Prostate gland (tissue), 2 donors: ENCODE results near the gene CCBE1. TPM values are rescaled to one million over a fixed set of nuclear protein-coding genes. Genes with fewer than 3 reads are reported as not detected.

Experiments used
- DNase-seq: peaks from one replicate; pipeline ENCODE4 v3.0.0-alpha.2; 2019; ENCODE audit warnings: low spot score
- H3K27ac ChIP-seq, 2 donors: fragments of 200-600 bp; sonication (generic); 2 replicates each; pipeline ENCODE4 v1.5.1; 2017 to 2019
- H3K27me3 ChIP-seq: fragments of 200-600 bp; sonication (generic); replicated peaks from 2 replicates; pipeline ENCODE4 v1.5.1; 2019; ENCODE audit not compliant: insufficient read depth
- H3K36me3 ChIP-seq, 2 donors: fragments of 200-600 bp; sonication (generic); 1 replicate in 1 of 2; 2 replicates in 1 of 2; pipeline versions ENCODE4 v1.5.1 to v1.8.1; 2017 to 2019
- H3K4me1 ChIP-seq: fragments of 200-600 bp; sonication (generic); replicated peaks from 2 replicates; pipeline ENCODE4 v1.5.1; 2019
- H3K4me3 ChIP-seq, 2 donors: fragments of 200-600 bp; sonication (generic); 2 replicates each; pipeline ENCODE4 v1.5.1; 2017 to 2019
- H3K9me3 ChIP-seq: fragments of 200-600 bp; sonication (generic); 2 replicates; pipeline ENCODE4 v1.5.1; 2017
- POLR2A ChIP-seq: fragments of 450-650 bp; IDR thresholded peaks from one replicate; pipeline ENCODE4 v1.6.1; 2016; ENCODE audit warnings: antibody characterized with exemption, mild to moderate bottlenecking
- POLR2AphosphoS5 ChIP-seq: sonication (generic); formaldehyde crosslinking; IDR thresholded peaks from one replicate; pipeline ENCODE4 v1.6.1; 2017; ENCODE audit warnings: antibody characterized with exemption
- WGBS: methylation state at CpG from one replicate; pipeline ENCODE4 v1.1.5; 2018; 5-methylcytosine and 5-hydroxymethylcytosine counted together
- intact Hi-C: fragments of 100-400 bp; cut with DNase I; formaldehyde crosslinking; loops from one replicate; pipeline ENCODE4 v1.14.2; 2022
- total RNA-seq, 2 donors: library from RNA; depleted of rRNA; stranded (reverse); fragments of >200 nt; gene quantifications; one replicate each; pipeline ENCODE4 v1.1.0, GENCODE V29; 2016
- TF ChIP-seq, protein P1 (sequence below), 4 experiments: fragments of 200-600 bp in 2 of 4; fragments of 450-650 bp in 2 of 4; sonication (generic) in 2 of 4; IDR thresholded peaks; 1 replicate in 3 of 4; 2 replicates in 1 of 4; pipeline ENCODE4 v1.5.1; 2016 to 2019; ENCODE audit warnings: antibody characterized with exemption in 4 of 4, mild to moderate bottlenecking in 2 of 4, moderate library complexity in 2 of 4

The CCBE1 gene
- total RNA-seq, 2 donors from 2014 or later, result 1.8 to 2.0 TPM

DNA sequence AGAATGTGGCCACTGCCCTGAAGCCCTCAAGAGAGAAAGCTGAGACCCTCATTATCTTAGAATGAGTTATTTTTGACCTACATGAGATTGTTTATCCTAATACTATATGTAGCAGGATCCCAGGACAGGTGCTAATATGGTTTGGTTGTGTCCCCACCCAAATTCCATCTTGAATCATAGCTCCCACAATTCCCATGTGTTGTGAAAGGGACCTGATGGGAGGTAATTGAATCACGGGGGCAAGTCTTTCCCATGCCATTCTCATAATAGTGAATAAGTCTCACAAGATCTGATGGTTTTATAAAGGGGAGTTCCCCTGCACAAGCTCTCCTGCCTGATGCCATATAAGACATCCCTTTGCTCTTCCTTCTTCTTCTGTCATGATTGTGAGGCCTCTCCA is 76.8 kb downstream of the CCBE1 start:
- no peaks in the 10 kb centered on the region for H3K27me3 ChIP-seq
- no peak overlapping the region for H3K4me3 ChIP-seq
- no peak overlapping the region for H3K27ac ChIP-seq
- H3K9me3 ChIP-seq, result no peaks in the 10 kb centered on the region
- no peaks in the 10 kb centered on the region for H3K4me1 ChIP-seq
- no peak for TF ChIP-seq POLR2AphosphoS5
- TF ChIP-seq POLR2A, result no peak
- intact Hi-C loops, result no loop called here
- 73% methylated on average over 1 of the region's 1 CpG for WGBS
- no peak for DNase-seq
- H3K36me3 ChIP-seq, result no peaks in the 10 kb centered on the region

DNA sequence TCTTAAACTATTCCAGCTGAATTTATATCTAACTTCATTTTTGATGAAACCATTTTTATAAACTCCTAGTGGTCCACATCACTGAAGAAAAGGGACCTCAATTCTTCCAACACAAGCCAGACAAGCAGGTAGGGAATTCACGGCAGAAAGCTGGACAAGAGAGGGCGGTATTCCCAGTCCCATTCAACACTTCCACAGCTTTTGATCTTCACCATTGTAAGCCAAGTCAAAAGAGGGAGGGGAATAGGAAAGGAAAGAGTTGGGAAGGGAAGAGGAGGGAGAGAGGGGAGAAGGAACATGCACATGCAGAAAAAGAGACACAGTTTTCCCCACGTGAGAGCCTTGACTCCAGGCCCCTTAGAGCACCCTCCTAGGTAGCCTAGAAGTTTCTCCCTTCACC is 77.4 kb downstream of the CCBE1 start:
- Histone ChIP-seq H3K9me3 (no peaks in the 10 kb centered on the region), H3K4me1 (no peaks in the 10 kb centered on the region), H3K27me3 (no peaks in the 10 kb centered on the region), H3K27ac (no peak overlapping the region), H3K4me3 (no peak overlapping the region), H3K36me3 (no peaks in the 10 kb centered on the region)
- intact Hi-C loops, result loop anchor here (10.0 kb wide), 1 partner anchor 115 kb away; no protein-coding TSS in a partner anchor
- 70% methylated on average over 3 of the region's 3 CpGs for WGBS
- DNase-seq, result no peak
- TF ChIP-seq POLR2AphosphoS5, result no peak
- TF ChIP-seq, protein P1, sequence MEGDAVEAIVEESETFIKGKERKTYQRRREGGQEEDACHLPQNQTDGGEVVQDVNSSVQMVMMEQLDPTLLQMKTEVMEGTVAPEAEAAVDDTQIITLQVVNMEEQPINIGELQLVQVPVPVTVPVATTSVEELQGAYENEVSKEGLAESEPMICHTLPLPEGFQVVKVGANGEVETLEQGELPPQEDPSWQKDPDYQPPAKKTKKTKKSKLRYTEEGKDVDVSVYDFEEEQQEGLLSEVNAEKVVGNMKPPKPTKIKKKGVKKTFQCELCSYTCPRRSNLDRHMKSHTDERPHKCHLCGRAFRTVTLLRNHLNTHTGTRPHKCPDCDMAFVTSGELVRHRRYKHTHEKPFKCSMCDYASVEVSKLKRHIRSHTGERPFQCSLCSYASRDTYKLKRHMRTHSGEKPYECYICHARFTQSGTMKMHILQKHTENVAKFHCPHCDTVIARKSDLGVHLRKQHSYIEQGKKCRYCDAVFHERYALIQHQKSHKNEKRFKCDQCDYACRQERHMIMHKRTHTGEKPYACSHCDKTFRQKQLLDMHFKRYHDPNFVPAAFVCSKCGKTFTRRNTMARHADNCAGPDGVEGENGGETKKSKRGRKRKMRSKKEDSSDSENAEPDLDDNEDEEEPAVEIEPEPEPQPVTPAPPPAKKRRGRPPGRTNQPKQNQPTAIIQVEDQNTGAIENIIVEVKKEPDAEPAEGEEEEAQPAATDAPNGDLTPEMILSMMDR (IDR thresholded peaks at IDR 0.05), result no peak
- TF ChIP-seq POLR2A, result no peak

DNA sequence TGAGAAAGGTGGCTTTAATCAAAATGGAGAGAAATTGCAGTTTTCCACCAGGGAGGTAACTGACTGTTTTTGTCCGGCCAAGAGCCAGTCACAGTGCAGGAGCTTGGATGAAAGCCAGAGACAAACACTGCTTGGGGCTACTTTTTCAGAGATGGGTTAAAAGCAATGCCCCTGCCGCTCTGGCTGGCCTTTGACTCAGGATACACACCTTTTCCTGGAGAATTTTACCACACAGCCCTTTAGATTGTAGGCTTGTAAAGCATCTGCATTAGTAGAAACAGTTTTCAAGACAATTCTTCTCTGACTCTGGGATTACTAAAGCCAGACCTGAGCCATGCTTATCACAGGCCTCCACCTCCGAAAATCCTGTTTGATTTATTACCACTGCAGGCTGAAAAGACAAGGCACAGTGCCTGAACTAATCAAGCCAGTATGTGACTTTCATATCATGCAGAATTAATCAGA is 79.7 kb downstream of the CCBE1 start:
- H3K9me3 ChIP-seq, result no peaks in the 10 kb centered on the region
- H3K36me3 ChIP-seq, result no peaks in the 10 kb centered on the region
- TF ChIP-seq, protein P1 (IDR thresholded peaks at IDR 0.05), result no peak
- no peak for TF ChIP-seq POLR2AphosphoS5
- no peak for TF ChIP-seq POLR2A
- no peaks in the 10 kb centered on the region for H3K27me3 ChIP-seq
- intact Hi-C loops, result loop anchor here (10.0 kb wide), 1 partner anchor 113 kb away; no protein-coding TSS in a partner anchor
- DNase-seq, result no peak
- H3K4me1 ChIP-seq, result no peaks in the 10 kb centered on the region
- no peak overlapping the region for H3K27ac ChIP-seq
- no peak overlapping the region for H3K4me3 ChIP-seq
- 46% methylated on average over 3 of the region's 3 CpGs for WGBS

DNA sequence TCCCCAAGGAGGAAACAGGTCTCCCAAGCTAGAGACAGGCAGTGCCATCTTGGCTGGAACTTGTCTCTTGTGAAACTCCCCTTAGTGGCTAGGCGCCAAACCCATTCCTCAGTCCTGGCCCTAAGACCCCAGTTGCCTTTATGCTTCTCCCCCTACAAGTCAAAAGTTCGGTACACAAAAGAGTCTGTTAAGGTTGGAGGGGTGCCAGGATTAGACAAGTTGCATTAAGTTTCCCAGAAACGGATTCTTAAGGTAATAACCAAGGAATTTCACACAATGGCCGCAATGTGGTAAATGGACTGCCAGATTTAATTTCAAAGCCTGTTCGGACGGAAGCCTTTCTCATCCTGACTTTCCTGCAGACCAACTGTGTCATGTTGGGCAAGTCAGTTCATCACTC is 80.7 kb downstream of the CCBE1 start:
- no peaks in the 10 kb centered on the region for H3K4me1 ChIP-seq
- H3K36me3 ChIP-seq, result no peaks in the 10 kb centered on the region
- intact Hi-C loops, result loop anchor here (10.0 kb wide), 1 partner anchor 112 kb away; no protein-coding TSS in a partner anchor
- H3K27ac ChIP-seq, result no peak overlapping the region
- no peaks in the 10 kb centered on the region for H3K27me3 ChIP-seq
- H3K9me3 ChIP-seq, result no peaks in the 10 kb centered on the region
- no peak overlapping the region for H3K4me3 ChIP-seq
- WGBS, result 57% methylated on average over 6 of the region's 6 CpGs
- DNase-seq, result no peak
- TF ChIP-seq POLR2AphosphoS5 (no peak), POLR2A (no peak)
- TF ChIP-seq, protein P1 (IDR thresholded peaks at IDR 0.05), result no peak

DNA sequence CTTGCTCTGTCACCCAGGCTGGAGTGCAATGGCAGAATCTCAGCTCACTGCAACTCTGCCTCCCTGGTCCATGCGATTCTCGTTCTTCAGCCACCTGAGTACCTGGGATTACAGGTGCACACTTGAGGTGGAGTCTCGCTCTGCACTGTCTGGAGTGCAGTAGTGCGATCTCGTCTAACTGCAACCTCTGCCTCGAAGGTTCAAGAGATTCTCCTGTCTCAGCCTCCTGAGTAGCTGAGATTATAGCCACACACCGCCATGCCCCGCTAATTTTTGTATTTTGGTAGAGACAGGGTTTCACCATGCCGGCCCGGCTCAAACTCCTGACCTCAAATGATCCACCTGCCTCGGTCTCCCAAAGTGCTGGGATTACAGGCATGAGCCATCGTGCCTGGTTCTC is 83.3 kb downstream of the CCBE1 start:
- Histone ChIP-seq H3K4me3 (no peak overlapping the region), H3K36me3 (no peaks in the 10 kb centered on the region), H3K4me1 (no peaks in the 10 kb centered on the region), H3K27me3 (no peaks in the 10 kb centered on the region), H3K9me3 (no peaks in the 10 kb centered on the region), H3K27ac (no peak overlapping the region)
- no peak for DNase-seq
- intact Hi-C loops, result loop anchor here (10.0 kb wide), 1 partner anchor 109 kb away; no protein-coding TSS in a partner anchor
- WGBS, result 98% methylated on average over 12 of the region's 12 CpGs
- TF ChIP-seq, protein P1 (IDR thresholded peaks at IDR 0.05), result no peak
- TF ChIP-seq POLR2A (no peak), POLR2AphosphoS5 (no peak)
